ENCODE data around the gene IPO11.

DNA sequence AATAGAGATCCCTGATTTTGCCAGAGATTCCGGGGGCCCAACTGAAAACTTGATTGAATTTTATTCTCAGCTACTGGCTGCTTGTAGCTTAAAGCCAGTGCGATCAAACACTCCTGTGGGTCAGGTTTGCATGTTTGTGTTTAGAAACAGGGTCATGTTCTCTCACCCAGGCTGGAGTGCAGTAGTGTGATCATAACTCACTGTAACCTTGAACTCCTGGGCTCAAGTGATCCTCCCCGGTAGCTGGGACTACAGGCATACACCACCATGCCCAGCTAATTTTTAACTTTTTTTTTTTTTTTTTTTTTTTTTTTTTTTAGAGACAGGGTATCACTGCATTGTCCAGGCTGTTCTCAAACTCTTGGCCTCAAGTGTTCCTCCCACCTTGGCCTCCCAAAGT is 232.7 kb downstream of the IPO11 start:
- TF ChIP-seq CTCF (IDR thresholded peaks at IDR 0.05; ENCODE audit: insufficient read depth, low read length, poor library complexity, severe bottlenecking) (no peak), EZH2phosphoT487 (conservative IDR thresholded peaks at IDR 0.05; ENCODE audit: low read length) (no peak)
